Lower leg skin (tissue), 4 donors: ENCODE data around the gene POLR3G. TPM values are rescaled to one million over a fixed set of nuclear protein-coding genes. Genes with fewer than 3 reads are reported as not detected.

ENCODE experiments used
- DNase-seq, 2 donors: peaks; one replicate each; pipeline ENCODE4 v3.0.0-alpha.2; 2019; ENCODE audit warnings: low spot score in 2 of 2
- H3K4me3 ChIP-seq: fragments of 200-600 bp; sonication (generic); 2 replicates; pipeline ENCODE4 v1.5.1; 2017; ENCODE audit warnings: mild to moderate bottlenecking, low read depth; ENCODE audit not compliant: poor library complexity, severe bottlenecking
- CTCF ChIP-seq, 3 donors: fragments of 450-650 bp; IDR thresholded peaks; one replicate each; pipeline ENCODE4 v1.5.1; 2016; ENCODE audit warnings: antibody characterized with exemption in 3 of 3, mild to moderate bottlenecking in 3 of 3, moderate library complexity in 2 of 3
- POLR2A ChIP-seq, 2 donors: fragments of 450-650 bp; IDR thresholded peaks; one replicate each; pipeline ENCODE4 v1.6.1; 2016 to 2017; ENCODE audit warnings: antibody characterized with exemption in 2 of 2, mild to moderate bottlenecking in 1 of 2, moderate library complexity in 1 of 2
- WGBS, 2 donors: methylation state at CpG; one replicate each; pipeline ENCODE4 v1.1.5; 2018; 5-methylcytosine and 5-hydroxymethylcytosine counted together
- intact Hi-C: fragments of 100-400 bp; cut with DNase I; formaldehyde crosslinking; loops from one replicate; pipeline ENCODE4 v1.15.0; 2023; ENCODE audit warnings: low total_unique reads
- total RNA-seq, 4 donors: library from RNA; depleted of rRNA; stranded (reverse); fragments of >200 nt; gene quantifications; one replicate each; pipeline ENCODE4 v1.1.0, GENCODE V29; 2016

The POLR3G gene
- total RNA-seq, 4 donors from 2014 or later, result 0.96 to 5.6 (median 1.7) TPM

- DNase-seq, result no peak
- WGBS, 2 donors, result 92 to 96% methylated on average over 8 of the region's 8 CpGs
- no peak for TF ChIP-seq CTCF (IDR thresholded peaks at IDR 0.05)
- no peak for TF ChIP-seq POLR2A (IDR thresholded peaks at IDR 0.05)
- intact Hi-C loops, result no loop called here
- H3K4me3 ChIP-seq, result no peak overlapping the region
Measured at GRCh38 chr5:90483206-90483605, 8.5 kb downstream of the POLR3G start.

DNA sequence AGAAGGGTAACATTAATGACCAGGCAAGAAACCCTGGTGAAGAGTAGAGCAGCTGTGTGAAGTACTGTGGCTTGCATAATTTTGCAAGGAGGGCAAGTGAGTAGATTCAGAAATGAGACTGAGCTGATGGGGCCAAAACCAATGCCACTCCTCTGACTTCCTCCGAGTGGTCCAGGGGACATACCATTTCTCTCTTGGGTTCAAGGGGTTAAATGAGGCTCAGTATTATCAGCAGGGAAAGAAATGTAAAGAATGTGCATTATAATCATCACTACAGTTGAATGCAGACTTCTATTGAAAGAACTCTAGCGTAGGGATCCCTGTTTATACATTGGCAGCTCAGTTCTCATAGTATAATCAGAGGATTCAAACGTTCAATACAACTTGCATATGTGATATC, 9.9 kb downstream of the POLR3G start:
- intact Hi-C loops, result no loop called here
- TF ChIP-seq POLR2A (IDR thresholded peaks at IDR 0.05), result no peak
- no peak for TF ChIP-seq CTCF (IDR thresholded peaks at IDR 0.05)
- 75 to 79% methylated on average over 3 of the region's 3 CpGs for WGBS, 2 donors

DNA sequence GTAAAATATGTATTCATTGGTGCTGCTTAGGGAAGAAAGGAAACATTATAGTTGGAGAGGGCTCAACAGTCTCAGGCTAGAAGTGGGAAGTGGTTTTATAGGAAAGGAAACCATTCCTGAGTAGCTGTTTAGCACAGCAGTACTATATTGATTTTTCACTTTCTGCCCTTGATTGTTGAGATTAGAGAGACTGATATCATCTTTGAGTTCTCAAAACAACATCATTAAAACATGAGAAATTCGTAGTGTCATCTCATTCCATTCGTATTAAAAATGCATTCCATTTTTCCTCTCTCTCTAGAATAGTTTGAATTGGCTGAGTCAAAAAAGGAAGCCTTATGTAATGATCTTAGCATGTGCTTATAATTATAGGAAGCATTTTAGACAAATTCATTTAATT, 14.1 kb downstream of the POLR3G start:
- 25 to 32% methylated on average over 2 of the region's 2 CpGs for whole genome bisulfite sequencing, 2 donors
- DNase-seq, result no peak
- intact Hi-C loops, result no loop called here
- H3K4me3 ChIP-seq, result no peak overlapping the region
- no peak for TF ChIP-seq CTCF (IDR thresholded peaks at IDR 0.05)
- TF ChIP-seq POLR2A (IDR thresholded peaks at IDR 0.05), result no peak

More for the DNA sequence above, 9.9 kb downstream of the POLR3G start:
- no peak overlapping the region for H3K4me3 ChIP-seq
- DNase-seq, result no peak

- TF ChIP-seq CTCF (IDR thresholded peaks at IDR 0.05) (no peak), POLR2A (IDR thresholded peaks at IDR 0.05) (no peak)
- intact Hi-C loops, result no loop called here
- DNase-seq, result no peak
- H3K4me3 ChIP-seq, result no peak overlapping the region
Measured at GRCh38 chr5:90494043-90494442, 19.4 kb downstream of the POLR3G start.

DNA sequence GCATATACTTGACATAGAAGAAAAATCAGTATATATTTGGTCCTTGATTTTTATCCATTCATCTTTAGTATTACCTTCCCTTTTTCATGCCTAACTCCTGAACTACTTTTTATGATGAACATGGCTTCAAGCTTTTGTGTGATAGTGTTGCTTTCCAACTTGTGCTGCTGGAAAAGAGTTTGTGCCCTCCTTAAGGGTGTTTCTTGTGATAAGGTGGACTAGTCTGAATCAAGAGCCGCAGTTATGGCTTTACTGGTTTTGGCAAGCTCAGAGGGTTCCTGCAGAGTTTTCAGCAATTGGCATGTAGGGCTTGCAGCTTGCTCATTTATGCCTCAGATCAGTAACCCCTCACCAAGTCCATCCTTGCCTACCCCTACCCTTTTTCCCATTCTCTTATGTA, 20.5 kb downstream of the POLR3G start:
- no peak for TF ChIP-seq POLR2A (IDR thresholded peaks at IDR 0.05)
- TF ChIP-seq CTCF (IDR thresholded peaks at IDR 0.05), result no peak
- WGBS, 2 donors, result 89 to 100% methylated on average over 1 of the region's 1 CpG
- intact Hi-C loops, result no loop called here
- H3K4me3 ChIP-seq, result no peak overlapping the region
- DNase-seq, result no peak

- DNase-seq, result no peak
- WGBS, 2 donors, result 51 to 59% methylated on average over 1 of the region's 1 CpG
- TF ChIP-seq POLR2A (IDR thresholded peaks at IDR 0.05) (no peak), CTCF (IDR thresholded peaks at IDR 0.05) (no peak)
- intact Hi-C loops, result no loop called here
- no peak overlapping the region for H3K4me3 ChIP-seq
Measured at GRCh38 chr5:90503596-90503995, 28.9 kb downstream of the POLR3G start.
